GM19468 (cell line): ENCODE results near the gene C4orf50.
"Not testable (repeated sequence)": the region's sequence is repeated elsewhere in the genome, so short reads cannot be mapped to it uniquely, and the experiment has no call there.

Experiments
- ATAC-seq: cut with Tn5 transposase; IDR thresholded peaks from one replicate; pipeline ENCODE4 v1.9.1; 2021; ENCODE audit warnings: mild to moderate bottlenecking, moderate library complexity, moderate number of reproducible peaks; ENCODE audit not compliant: unreplicated experiment; ENCODE audit errors: extremely low read depth

C4orf50 gene

DNA sequence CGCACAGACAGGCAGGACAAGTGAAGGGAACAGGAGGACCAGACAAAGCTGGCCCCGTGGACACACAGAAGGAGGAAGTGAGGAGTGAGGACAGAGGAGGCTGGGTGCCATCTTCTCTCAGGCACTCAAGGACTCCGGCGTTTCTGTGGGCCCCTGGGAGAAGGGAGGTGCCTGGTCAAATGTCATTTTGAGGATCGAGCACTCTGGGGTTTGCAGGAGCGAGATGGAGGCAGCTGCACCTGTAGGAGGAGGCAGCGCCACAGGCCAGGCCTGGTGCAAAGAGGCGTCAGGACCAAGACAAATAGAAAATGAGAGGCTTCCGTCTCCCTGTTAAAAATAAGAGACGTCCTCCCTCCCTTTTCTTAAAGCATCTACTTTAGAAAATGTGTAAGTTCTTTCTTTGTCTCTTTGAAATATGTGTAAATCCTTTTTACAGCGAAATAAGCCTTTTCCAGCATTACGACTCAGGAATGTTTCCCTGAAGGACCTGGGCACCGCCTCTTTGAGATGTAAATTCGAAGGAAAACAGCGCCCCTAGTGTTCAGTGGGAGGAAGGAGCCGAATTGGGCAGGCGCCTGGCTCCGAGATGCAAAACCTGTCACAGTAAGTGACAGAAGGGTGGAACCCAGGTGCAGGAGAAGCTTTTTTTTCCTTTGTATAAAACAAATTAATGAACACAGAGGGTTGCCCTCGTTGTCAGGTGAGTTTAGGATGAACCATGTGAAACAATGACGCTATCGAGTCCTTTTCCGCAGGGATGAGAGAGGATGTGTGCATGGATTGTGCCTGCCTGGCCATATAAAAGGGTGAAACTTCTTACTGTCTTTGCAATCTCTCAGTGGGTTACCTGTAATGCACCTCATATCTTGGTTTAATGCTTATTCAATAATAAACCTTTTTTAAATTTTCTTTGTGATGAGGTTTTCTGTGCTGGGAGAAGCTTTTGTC lies 1.4 kb upstream of the C4orf50 start:
- ATAC-seq = no peak

- no peak for ATAC-seq
Observed at GRCh38 chr4:6017800-6018199, 431 bp downstream of the C4orf50 start.

DNA sequence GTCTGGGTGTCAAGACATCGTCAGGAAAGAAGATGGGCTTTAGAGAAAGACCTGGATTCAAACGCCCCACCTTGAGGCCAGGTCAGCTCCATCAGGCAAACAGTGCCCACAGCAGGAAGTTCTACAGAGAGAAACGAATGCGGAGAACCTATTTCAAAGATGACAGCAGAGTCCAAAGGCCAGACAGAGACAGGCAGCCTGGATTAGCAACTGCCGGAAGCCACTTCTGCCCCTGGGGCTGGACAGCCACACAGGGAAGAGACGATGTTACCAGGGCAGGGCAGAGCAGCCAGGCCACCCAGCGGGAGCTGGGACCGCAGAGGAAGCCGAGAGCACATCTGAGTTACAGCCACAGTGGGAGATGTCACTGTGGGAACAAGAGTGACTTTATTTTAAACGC lies 1.2 kb downstream of the C4orf50 start:
- no peak for ATAC-seq

GRCh38 chr4:6013564-6013963 lies 4.7 kb downstream of the C4orf50 start:
- ATAC-seq = no peak

DNA sequence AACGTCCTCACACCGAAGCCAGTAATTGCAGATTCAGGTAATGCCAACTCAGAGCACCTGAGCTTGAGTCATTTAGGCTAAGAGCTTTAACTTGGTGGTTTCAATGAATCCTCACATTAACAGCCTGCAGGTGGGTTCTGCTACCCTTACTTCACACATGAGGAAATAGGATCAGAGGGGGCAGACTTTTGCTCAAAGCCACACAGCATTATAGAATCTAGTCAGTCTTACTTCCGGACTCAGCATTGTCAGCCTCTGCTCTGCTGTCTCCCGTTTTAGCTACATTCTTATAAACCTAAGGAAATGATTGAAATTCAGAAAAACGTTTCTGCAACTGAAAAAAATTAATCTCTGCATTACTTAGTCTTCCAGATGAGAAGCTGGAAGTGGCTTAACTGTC lies 6.0 kb downstream of the C4orf50 start:
- no peak for ATAC-seq

- no peak for ATAC-seq
Observed at GRCh38 chr4:6011686-6012085, 6.5 kb downstream of the C4orf50 start.

GRCh38 chr4:6011271-6011671 lies 7.0 kb downstream of the C4orf50 start:
- no peak for ATAC-seq

DNA sequence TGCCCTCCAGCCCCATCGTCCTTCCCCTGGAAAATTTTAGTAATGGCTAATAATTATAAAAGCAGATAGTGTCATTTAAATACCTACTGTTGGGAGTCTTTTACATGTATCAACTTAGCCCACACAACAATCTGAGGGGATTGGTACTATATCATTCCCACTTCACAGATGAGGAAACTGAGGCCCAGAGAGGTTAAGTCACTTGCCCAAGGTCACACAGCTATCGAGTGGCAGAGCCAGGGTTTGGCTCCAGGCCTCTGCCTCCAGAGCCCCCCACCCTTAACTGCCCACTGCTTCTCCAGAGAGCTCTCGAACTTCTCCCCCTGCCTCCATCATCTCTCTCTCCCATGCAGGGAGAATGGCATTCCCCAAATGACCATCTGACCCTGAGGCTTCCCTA lies 7.4 kb downstream of the C4orf50 start:
- ATAC-seq = no peak

DNA sequence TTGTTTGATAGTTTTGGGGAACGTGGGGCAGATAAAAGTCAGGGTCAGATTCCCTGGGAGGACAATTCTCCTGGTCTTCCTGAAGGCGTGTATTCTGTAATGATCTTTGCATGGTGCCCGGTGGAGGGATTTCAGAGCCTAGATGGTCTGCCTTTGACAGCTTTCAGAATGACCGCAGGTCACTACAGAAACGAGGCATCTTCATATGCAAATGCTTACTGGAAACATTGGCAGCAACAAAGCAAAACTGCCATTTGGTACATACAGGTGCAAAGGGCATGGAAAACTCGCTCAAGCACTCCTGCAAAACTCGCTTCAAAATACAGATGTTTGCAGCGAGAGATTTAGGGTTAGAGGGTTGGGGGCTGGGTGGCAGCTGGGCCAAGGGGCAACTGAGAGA lies 8.8 kb downstream of the C4orf50 start:
- no peak for ATAC-seq

DNA sequence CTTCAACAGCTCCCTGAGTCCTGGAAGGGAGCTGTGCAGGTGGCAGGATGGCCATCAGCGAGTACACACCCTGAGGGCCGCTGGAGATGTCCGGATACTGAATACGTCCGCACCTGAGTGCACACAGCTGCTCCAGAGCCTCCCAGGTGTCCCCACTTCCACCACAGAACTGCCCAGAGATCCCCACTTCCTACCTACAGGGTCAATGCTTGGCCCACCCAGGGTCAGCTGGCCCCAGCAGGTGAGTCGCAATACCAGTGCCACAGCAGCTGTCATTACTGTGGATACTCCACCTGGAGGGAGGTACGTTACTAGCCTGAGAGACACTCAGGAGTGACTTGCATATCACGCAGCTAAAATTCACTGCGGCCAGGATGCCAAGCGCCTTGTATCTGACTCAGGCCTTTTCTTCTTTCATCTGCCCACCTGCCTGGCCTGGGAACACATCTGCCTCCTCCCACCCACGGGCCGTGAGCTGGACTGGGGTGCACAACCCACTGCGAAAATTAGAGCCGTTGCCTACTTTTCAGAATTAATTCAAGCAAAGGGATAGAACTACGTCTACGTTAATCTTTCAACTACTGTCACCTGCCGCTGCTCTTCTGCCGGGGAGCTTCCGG lies 9.4 kb downstream of the C4orf50 start:
- ATAC-seq = no peak

GRCh38 chr4:6008092-6008551 lies 10.1 kb downstream of the C4orf50 start:
- no peak for ATAC-seq

DNA sequence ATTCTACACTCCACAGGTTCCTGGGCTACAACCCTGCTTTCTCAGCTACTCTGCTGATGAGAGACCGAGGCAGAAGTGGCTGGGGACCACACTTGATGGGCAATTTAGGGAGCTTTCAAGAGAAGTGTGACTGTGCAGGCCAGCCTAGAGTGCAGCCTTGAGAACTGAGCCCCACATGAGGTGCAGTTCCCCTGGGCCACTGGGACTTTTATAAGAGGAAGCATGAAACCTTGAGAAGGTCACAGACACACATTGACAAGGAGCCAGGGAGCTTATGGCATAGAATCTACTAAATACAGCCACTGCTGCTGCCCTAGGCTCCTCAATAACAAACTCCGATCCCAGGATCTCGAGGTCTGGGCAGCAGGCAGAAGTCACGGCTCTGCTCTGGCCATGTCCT lies 13.1 kb downstream of the C4orf50 start:
- no peak for ATAC-seq

GRCh38 chr4:6003485-6003884 lies 14.7 kb downstream of the C4orf50 start:
- ATAC-seq = not testable (repeated sequence)

DNA sequence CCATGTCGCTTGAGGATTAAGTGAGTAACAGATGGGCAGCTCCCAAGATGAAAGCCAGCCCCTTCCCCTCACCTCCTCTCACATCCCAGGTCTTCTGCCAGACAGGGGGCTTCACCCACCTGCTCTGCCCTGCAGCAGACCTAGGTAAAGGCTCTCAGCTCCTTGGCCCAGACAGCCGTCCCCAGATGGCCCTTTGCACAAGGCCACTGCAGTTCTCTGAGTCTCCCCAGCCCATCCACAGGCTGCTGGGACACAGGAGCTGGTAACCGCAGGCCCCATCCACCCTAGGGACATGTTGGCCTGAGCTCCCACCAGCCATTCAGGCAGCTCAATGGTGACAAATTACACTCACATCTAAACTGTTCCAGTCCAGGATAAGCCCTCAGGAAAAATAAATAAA lies 15.3 kb downstream of the C4orf50 start:
- no peak for ATAC-seq

DNA sequence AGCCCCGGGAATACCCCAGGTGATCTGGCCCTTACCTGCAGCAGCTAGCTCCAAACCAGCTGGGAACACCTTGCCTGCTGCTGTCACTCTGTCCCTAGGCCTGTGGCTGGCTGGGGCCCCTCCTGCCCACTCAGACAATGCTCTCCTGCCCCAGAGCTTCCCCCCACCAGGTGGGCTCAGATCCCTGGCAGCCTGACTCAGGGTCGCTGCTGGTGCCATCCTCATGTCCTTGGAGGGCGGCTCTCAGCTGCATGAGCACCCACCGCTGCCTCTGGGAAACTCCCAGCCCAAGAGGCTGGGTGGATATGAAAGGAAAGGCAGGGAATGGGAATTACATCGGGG lies 15.8 kb downstream of the C4orf50 start:
- no peak for ATAC-seq

GRCh38 chr4:6001680-6002491 lies 16.3 kb downstream of the C4orf50 start:
- no peak for ATAC-seq

DNA sequence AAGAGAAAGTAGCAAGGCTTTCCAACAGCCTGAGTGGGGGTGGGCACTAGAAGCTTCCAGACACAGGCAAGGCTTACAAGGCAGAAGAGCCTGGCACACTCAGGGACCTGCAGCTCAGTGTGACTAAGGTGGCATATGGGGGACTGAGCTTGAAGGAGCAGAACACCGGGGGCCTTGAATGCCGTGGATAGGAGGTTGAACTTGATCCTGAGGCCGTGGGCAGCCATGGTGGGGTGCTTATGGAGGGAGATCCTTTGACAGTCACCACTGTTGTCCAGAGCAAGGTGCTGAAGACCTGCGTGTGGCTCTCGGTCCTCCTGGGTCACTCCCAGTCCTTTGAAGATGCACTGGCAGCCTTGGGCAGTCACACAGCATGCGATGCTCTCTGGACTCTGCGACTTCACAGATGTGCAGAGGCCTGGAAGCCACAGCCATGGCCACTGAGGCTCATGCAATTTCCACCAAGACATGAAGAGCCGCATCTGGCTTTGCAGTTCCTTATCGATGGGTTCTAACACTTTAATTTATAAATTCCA lies 18.3 kb downstream of the C4orf50 start:
- no peak for ATAC-seq

- no peak for ATAC-seq
Observed at GRCh38 chr4:5999356-5999755, 18.9 kb downstream of the C4orf50 start.

DNA sequence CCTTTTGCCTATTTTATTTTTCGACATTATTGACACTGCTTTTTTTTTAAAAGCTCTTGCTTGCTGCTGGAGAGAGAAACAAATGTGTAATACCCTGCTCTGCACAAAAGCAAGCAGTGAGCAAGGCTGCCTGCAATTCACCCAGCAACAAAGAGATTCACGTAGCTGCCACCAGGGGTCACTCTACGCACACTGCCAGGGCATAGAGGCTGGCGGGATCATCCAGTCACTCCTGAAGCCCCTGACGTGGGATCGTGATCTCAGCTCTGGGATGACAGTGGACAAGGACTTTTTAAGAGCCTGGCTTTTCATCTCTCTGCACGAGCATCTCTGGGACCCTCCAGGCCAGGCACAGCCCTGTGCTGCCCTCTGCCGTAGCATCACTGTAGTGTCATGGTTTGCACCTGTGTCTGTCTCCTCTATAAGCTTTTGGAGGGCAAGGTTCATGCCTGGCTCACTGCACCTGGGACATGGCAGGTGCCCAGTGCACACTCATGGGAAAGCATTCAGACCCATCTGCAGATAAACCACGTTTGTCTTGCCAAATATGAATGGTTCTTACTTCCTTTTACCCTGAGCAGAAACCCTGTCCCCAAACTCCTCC lies 19.8 kb downstream of the C4orf50 start:
- peak; percentile 39 for ATAC-seq

- ATAC-seq = no peak
Observed at GRCh38 chr4:5996641-5997040, 21.6 kb downstream of the C4orf50 start.
